Measurements from ENCODE around the gene RBM19.

Gene RBM19

GRCh38 chr12:113852264-113852663 is 113.9 kb downstream of the RBM19 start:
- Histone ChIP-seq H3K27me3 (ENCODE audit: control insufficient read depth in 1 of 2, insufficient read depth in 2 of 2, low read length in 2 of 2) (no peaks in the 10 kb centered on the region), H3K9me3 (ENCODE audit: control insufficient read depth in 1 of 2, low read length in 2 of 2) (no peaks in the 10 kb centered on the region), H3K4me1 (ENCODE audit: control insufficient read depth in 1 of 2, insufficient read depth in 2 of 2, low read length in 2 of 2) (no peaks in the 10 kb centered on the region), H3K9ac (ENCODE audit: low read depth in 1 of 2, low read length in 2 of 2) (no peak overlapping the region), H3K36me3 (ENCODE audit: control insufficient read depth in 1 of 2, insufficient read depth in 2 of 2, low read length in 2 of 2) (peaks cover 0 to 24% of the 10 kb centered on the region in 2 donors), H3K27ac (ENCODE audit: low read depth, low read length) (no peak overlapping the region), H3K4me3 (ENCODE audit: low read depth in 1 of 2, low read length in 2 of 2) (no peak overlapping the region)

GRCh38 chr12:113850309-113851056 is 115.6 kb downstream of the RBM19 start:
- Histone ChIP-seq H3K36me3 (ENCODE audit: control insufficient read depth in 1 of 2, insufficient read depth in 2 of 2, low read length in 2 of 2) (peaks cover 0 to 11% of the 10 kb centered on the region in 2 donors), H3K27me3 (ENCODE audit: control insufficient read depth in 1 of 2, insufficient read depth in 2 of 2, low read length in 2 of 2) (no peaks in the 10 kb centered on the region), H3K9me3 (ENCODE audit: control insufficient read depth in 1 of 2, low read length in 2 of 2) (no peaks in the 10 kb centered on the region), H3K9ac (ENCODE audit: low read depth in 1 of 2, low read length in 2 of 2) (no peak overlapping the region), H3K4me3 (ENCODE audit: low read depth in 1 of 2, low read length in 2 of 2) (no peak overlapping the region), H3K4me1 (ENCODE audit: control insufficient read depth in 1 of 2, insufficient read depth in 2 of 2, low read length in 2 of 2) (no peaks in the 10 kb centered on the region), H3K27ac (ENCODE audit: low read depth, low read length) (no peak overlapping the region)

- Histone ChIP-seq H3K36me3 (ENCODE audit: control insufficient read depth in 1 of 2, insufficient read depth in 2 of 2, low read length in 2 of 2) (peaks cover 2 to 23% of the 10 kb centered on the region in 2 donors), H3K4me3 (ENCODE audit: low read depth in 1 of 2, low read length in 2 of 2) (no peak overlapping the region), H3K9me3 (ENCODE audit: control insufficient read depth in 1 of 2, low read length in 2 of 2) (no peaks in the 10 kb centered on the region), H3K27me3 (ENCODE audit: control insufficient read depth in 1 of 2, insufficient read depth in 2 of 2, low read length in 2 of 2) (no peaks in the 10 kb centered on the region), H3K27ac (ENCODE audit: low read depth, low read length) (no peak overlapping the region), H3K4me1 (ENCODE audit: control insufficient read depth in 1 of 2, insufficient read depth in 2 of 2, low read length in 2 of 2) (no peaks in the 10 kb centered on the region), H3K9ac (ENCODE audit: low read depth in 1 of 2, low read length in 2 of 2) (no peak overlapping the region)
These were observed 118.3 kb downstream of the RBM19 start for GRCh38 chr12:113847856-113848255.

GRCh38 chr12:113846883-113847755 is 119.0 kb downstream of the RBM19 start:
- no peaks in the 10 kb centered on the region for H3K4me1 ChIP-seq (ENCODE audit: control insufficient read depth in 1 of 2, insufficient read depth in 2 of 2, low read length in 2 of 2)
- peaks cover 3 to 17% of the 10 kb centered on the region in 2 donors for H3K36me3 ChIP-seq (ENCODE audit: control insufficient read depth in 1 of 2, insufficient read depth in 2 of 2, low read length in 2 of 2)
- H3K9ac ChIP-seq (ENCODE audit: low read depth in 1 of 2, low read length in 2 of 2), result no peak overlapping the region
- no peak overlapping the region for H3K27ac ChIP-seq (ENCODE audit: low read depth, low read length)
- H3K9me3 ChIP-seq (ENCODE audit: control insufficient read depth in 1 of 2, low read length in 2 of 2), result no peaks in the 10 kb centered on the region
- H3K4me3 ChIP-seq (ENCODE audit: low read depth in 1 of 2, low read length in 2 of 2), result no peak overlapping the region
- no peaks in the 10 kb centered on the region for H3K27me3 ChIP-seq (ENCODE audit: control insufficient read depth in 1 of 2, insufficient read depth in 2 of 2, low read length in 2 of 2)

- H3K27me3 ChIP-seq (ENCODE audit: control insufficient read depth in 1 of 2, insufficient read depth in 2 of 2, low read length in 2 of 2), result no peaks in the 10 kb centered on the region
- no peak overlapping the region for H3K27ac ChIP-seq (ENCODE audit: low read depth, low read length)
- peaks cover 3 to 21% of the 10 kb centered on the region in 2 donors for H3K36me3 ChIP-seq (ENCODE audit: control insufficient read depth in 1 of 2, insufficient read depth in 2 of 2, low read length in 2 of 2)
- H3K4me3 ChIP-seq (ENCODE audit: low read depth in 1 of 2, low read length in 2 of 2), result no peak overlapping the region
- H3K9ac ChIP-seq (ENCODE audit: low read depth in 1 of 2, low read length in 2 of 2), result no peak overlapping the region
- no peaks in the 10 kb centered on the region for H3K4me1 ChIP-seq (ENCODE audit: control insufficient read depth in 1 of 2, insufficient read depth in 2 of 2, low read length in 2 of 2)
- no peaks in the 10 kb centered on the region for H3K9me3 ChIP-seq (ENCODE audit: control insufficient read depth in 1 of 2, low read length in 2 of 2)
These were observed 120.0 kb downstream of the RBM19 start for GRCh38 chr12:113845900-113846674.

GRCh38 chr12:113844495-113845210 is 121.5 kb downstream of the RBM19 start:
- Histone ChIP-seq H3K9me3 (ENCODE audit: control insufficient read depth in 1 of 2, low read length in 2 of 2) (no peaks in the 10 kb centered on the region), H3K27me3 (ENCODE audit: control insufficient read depth in 1 of 2, insufficient read depth in 2 of 2, low read length in 2 of 2) (no peaks in the 10 kb centered on the region), H3K9ac (ENCODE audit: low read depth in 1 of 2, low read length in 2 of 2) (no peak overlapping the region), H3K4me3 (ENCODE audit: low read depth in 1 of 2, low read length in 2 of 2) (no peak overlapping the region), H3K4me1 (ENCODE audit: control insufficient read depth in 1 of 2, insufficient read depth in 2 of 2, low read length in 2 of 2) (no peaks in the 10 kb centered on the region), H3K36me3 (ENCODE audit: control insufficient read depth in 1 of 2, insufficient read depth in 2 of 2, low read length in 2 of 2) (peaks cover 3 to 22% of the 10 kb centered on the region in 2 donors), H3K27ac (ENCODE audit: low read depth, low read length) (no peak overlapping the region)

GRCh38 chr12:113842699-113843098 is 123.4 kb downstream of the RBM19 start:
- no peak overlapping the region for H3K9ac ChIP-seq (ENCODE audit: low read depth in 1 of 2, low read length in 2 of 2)
- no peak overlapping the region for H3K4me3 ChIP-seq (ENCODE audit: low read depth in 1 of 2, low read length in 2 of 2)
- no peaks in the 10 kb centered on the region for H3K4me1 ChIP-seq (ENCODE audit: control insufficient read depth in 1 of 2, insufficient read depth in 2 of 2, low read length in 2 of 2)
- no peak overlapping the region for H3K27ac ChIP-seq (ENCODE audit: low read depth, low read length)
- peaks cover 3 to 25% of the 10 kb centered on the region in 2 donors for H3K36me3 ChIP-seq (ENCODE audit: control insufficient read depth in 1 of 2, insufficient read depth in 2 of 2, low read length in 2 of 2)
- no peaks in the 10 kb centered on the region for H3K9me3 ChIP-seq (ENCODE audit: control insufficient read depth in 1 of 2, low read length in 2 of 2)
- H3K27me3 ChIP-seq (ENCODE audit: control insufficient read depth in 1 of 2, insufficient read depth in 2 of 2, low read length in 2 of 2), result no peaks in the 10 kb centered on the region

- H3K36me3 ChIP-seq (ENCODE audit: control insufficient read depth in 1 of 2, insufficient read depth in 2 of 2, low read length in 2 of 2), result peaks cover 3 to 25% of the 10 kb centered on the region in 2 donors
- no peak overlapping the region for H3K27ac ChIP-seq (ENCODE audit: low read depth, low read length)
- no peak overlapping the region for H3K9ac ChIP-seq (ENCODE audit: low read depth in 1 of 2, low read length in 2 of 2)
- H3K4me3 ChIP-seq (ENCODE audit: low read depth in 1 of 2, low read length in 2 of 2), result no peak overlapping the region
- no peaks in the 10 kb centered on the region for H3K4me1 ChIP-seq (ENCODE audit: control insufficient read depth in 1 of 2, insufficient read depth in 2 of 2, low read length in 2 of 2)
- H3K9me3 ChIP-seq (ENCODE audit: control insufficient read depth in 1 of 2, low read length in 2 of 2), result no peaks in the 10 kb centered on the region
- H3K27me3 ChIP-seq (ENCODE audit: control insufficient read depth in 1 of 2, insufficient read depth in 2 of 2, low read length in 2 of 2), result no peaks in the 10 kb centered on the region
These were observed 124.3 kb downstream of the RBM19 start for GRCh38 chr12:113841786-113842185.

GRCh38 chr12:113840401-113841042 is 125.6 kb downstream of the RBM19 start:
- Histone ChIP-seq H3K27ac (ENCODE audit: low read depth, low read length) (no peak overlapping the region), H3K4me3 (ENCODE audit: low read depth in 1 of 2, low read length in 2 of 2) (no peak overlapping the region), H3K4me1 (ENCODE audit: control insufficient read depth in 1 of 2, insufficient read depth in 2 of 2, low read length in 2 of 2) (no peaks in the 10 kb centered on the region), H3K36me3 (ENCODE audit: control insufficient read depth in 1 of 2, insufficient read depth in 2 of 2, low read length in 2 of 2) (peaks cover 3 to 22% of the 10 kb centered on the region in 2 donors), H3K27me3 (ENCODE audit: control insufficient read depth in 1 of 2, insufficient read depth in 2 of 2, low read length in 2 of 2) (no peaks in the 10 kb centered on the region), H3K9ac (ENCODE audit: low read depth in 1 of 2, low read length in 2 of 2) (no peak overlapping the region), H3K9me3 (ENCODE audit: control insufficient read depth in 1 of 2, low read length in 2 of 2) (no peaks in the 10 kb centered on the region)
